HG02840 (cell line): ENCODE measurements around the gene GULP1.

Experiments
- ATAC-seq: cut with Tn5 transposase; IDR thresholded peaks from one replicate; pipeline ENCODE4 v1.9.1; 2021; ENCODE audit warnings: mild to moderate bottlenecking, moderate library complexity, moderate number of reproducible peaks; ENCODE audit not compliant: unreplicated experiment, low FRiP score

GULP1 gene

GRCh38 chr2:188322569-188323551 is 31.2 kb downstream of the GULP1 start:
- ATAC-seq: no peak

GRCh38 chr2:188324067-188324466 is 32.4 kb downstream of the GULP1 start:
- no peak for ATAC-seq

GRCh38 chr2:188326290-188326668 is 34.6 kb downstream of the GULP1 start:
- no peak for ATAC-seq

GRCh38 chr2:188326669-188327301 is 35.1 kb downstream of the GULP1 start:
- no peak for ATAC-seq

GRCh38 chr2:188327518-188328213 is 36.0 kb downstream of the GULP1 start:
- ATAC-seq: no peak

GRCh38 chr2:188328419-188328818 is 36.7 kb downstream of the GULP1 start:
- ATAC-seq: no peak

GRCh38 chr2:188330316-188331053 is 38.8 kb downstream of the GULP1 start:
- ATAC-seq: no peak

- no peak for ATAC-seq
These were observed 40.9 kb downstream of the GULP1 start for GRCh38 chr2:188332619-188333018.

- ATAC-seq: no peak
These were observed 42.3 kb downstream of the GULP1 start for GRCh38 chr2:188333751-188334524.

GRCh38 chr2:188338463-188338862 is 46.8 kb downstream of the GULP1 start:
- no peak for ATAC-seq

- no peak for ATAC-seq
These were observed 48.6 kb downstream of the GULP1 start for GRCh38 chr2:188340257-188340656.

- no peak for ATAC-seq
These were observed 53.3 kb downstream of the GULP1 start for GRCh38 chr2:188345020-188345419.

- ATAC-seq: no peak
These were observed 53.8 kb downstream of the GULP1 start for GRCh38 chr2:188345426-188345825.

- ATAC-seq: no peak
These were observed 54.3 kb downstream of the GULP1 start for GRCh38 chr2:188345831-188346458.

- no peak for ATAC-seq
These were observed 57.3 kb downstream of the GULP1 start for GRCh38 chr2:188349019-188349418.

- ATAC-seq: no peak
These were observed 61.6 kb downstream of the GULP1 start for GRCh38 chr2:188353282-188353681.

GRCh38 chr2:188360485-188361263 is 69.0 kb downstream of the GULP1 start:
- ATAC-seq: no peak

GRCh38 chr2:188364033-188364630 is 72.5 kb downstream of the GULP1 start:
- ATAC-seq: no peak
